SK-N-SH treated with all-trans-retinoic acid at 6 μM for 48 hours (cell line): ENCODE results near the gene GCH1.

Experiments
- ATAC-seq: fragments of 200-7000 bp; cut with Tn5 transposase; 3 replicates; pipeline ENCODE4 v1.9.1; 2020; ENCODE audit warnings: mild to moderate bottlenecking, moderate library complexity
- ARNTL ChIP-seq: fragments of 450-650 bp; formaldehyde crosslinking; IDR thresholded peaks from 2 replicates; pipeline ENCODE4 v1.5.0; 2020; ENCODE audit warnings: low read depth, mild to moderate bottlenecking, moderate library complexity, borderline replicate concordance
- BACH2 ChIP-seq: fragments of 250-450 bp; sonication (Bioruptor Pico); IDR thresholded peaks from 2 replicates; pipeline ENCODE4 v1.9.0; 2021; ENCODE audit warnings: mild to moderate bottlenecking, borderline replicate concordance
- CSDC2 ChIP-seq: fragments of 250-450 bp; sonication (Bioruptor Pico); IDR thresholded peaks from 2 replicates; pipeline ENCODE4 v1.5.0; 2020; ENCODE audit warnings: mild to moderate bottlenecking, moderate library complexity
- ESRRG ChIP-seq: fragments of 250-450 bp; sonication (Bioruptor Pico); IDR thresholded peaks from 2 replicates; pipeline ENCODE4 v1.6.1; 2021; ENCODE audit warnings: mild to moderate bottlenecking
- GLIS3 ChIP-seq: fragments of 250-450 bp; sonication (Bioruptor Pico); IDR thresholded peaks from 2 replicates; pipeline ENCODE4 v1.5.0; 2020; ENCODE audit warnings: mild to moderate bottlenecking, moderate library complexity
- OSR1 ChIP-seq: fragments of 250-450 bp; sonication (Bioruptor Pico); IDR thresholded peaks from 2 replicates; pipeline ENCODE4 v1.8.0; 2022; ENCODE audit warnings: moderate library complexity, mild to moderate bottlenecking, inconsistent platforms
- POU6F1 ChIP-seq: fragments of 250-450 bp; sonication (Bioruptor Pico); IDR thresholded peaks from 2 replicates; pipeline ENCODE4 v1.8.0; 2021; ENCODE audit warnings: low read depth, mild to moderate bottlenecking, moderate library complexity, borderline replicate concordance
- PPARA ChIP-seq: fragments of 250-450 bp; sonication (Bioruptor Pico); IDR thresholded peaks from 2 replicates; pipeline ENCODE4 v1.5.0; 2020; ENCODE audit warnings: mild to moderate bottlenecking, borderline replicate concordance
- RARB ChIP-seq: fragments of 250-450 bp; sonication (Bioruptor Pico); IDR thresholded peaks from 2 replicates; pipeline ENCODE4 v1.8.0; 2021; ENCODE audit warnings: mild to moderate bottlenecking, moderate library complexity
- SNAI2 ChIP-seq: fragments of 250-450 bp; sonication (Bioruptor Pico); IDR thresholded peaks from 2 replicates; pipeline ENCODE4 v1.5.0; 2020; ENCODE audit warnings: mild to moderate bottlenecking, moderate library complexity
- TCF4 ChIP-seq: fragments of 250-450 bp; sonication (Bioruptor Pico); IDR thresholded peaks from 2 replicates; pipeline ENCODE4 v1.8.0; 2021; ENCODE audit warnings: mild to moderate bottlenecking, moderate library complexity, borderline replicate concordance
- TOX ChIP-seq: fragments of 250-450 bp; sonication (Bioruptor Pico); IDR thresholded peaks from 2 replicates; pipeline ENCODE4 v1.8.0; 2021; ENCODE audit warnings: mild to moderate bottlenecking, moderate library complexity, borderline replicate concordance
- TSHZ2 ChIP-seq: fragments of 250-450 bp; sonication (Bioruptor Pico); IDR thresholded peaks from 2 replicates; pipeline ENCODE4 v1.5.0; 2020; ENCODE audit warnings: mild to moderate bottlenecking, moderate library complexity
- ZC3H10 ChIP-seq: fragments of 250-450 bp; sonication (Bioruptor Pico); IDR thresholded peaks from 2 replicates; pipeline ENCODE4 v1.5.1; 2021; ENCODE audit warnings: mild to moderate bottlenecking, moderate library complexity
- ZFP3 ChIP-seq: fragments of 250-450 bp; sonication (Bioruptor Pico); IDR thresholded peaks from 2 replicates; pipeline ENCODE4 v1.5.0; 2020; ENCODE audit warnings: mild to moderate bottlenecking, moderate library complexity
- ZFP30 ChIP-seq: fragments of 450-650 bp; formaldehyde crosslinking; IDR thresholded peaks from 2 replicates; pipeline ENCODE4 v1.5.0; 2022; ENCODE audit warnings: mild to moderate bottlenecking, moderate library complexity
- ZNF565 ChIP-seq: fragments of 450-650 bp; formaldehyde crosslinking; conservative IDR thresholded peaks from 2 replicates; pipeline ENCODE4 v1.5.0; 2020; ENCODE audit warnings: low read depth, mild to moderate bottlenecking, moderate library complexity
- ZNF70 ChIP-seq: fragments of 450-650 bp; formaldehyde crosslinking; IDR thresholded peaks from 2 replicates; pipeline ENCODE4 v1.5.0; 2020; ENCODE audit warnings: mild to moderate bottlenecking, moderate library complexity
- ZNF8 ChIP-seq: fragments of 450-650 bp; formaldehyde crosslinking; IDR thresholded peaks from 2 replicates; pipeline ENCODE4 v1.5.0; 2020; ENCODE audit warnings: mild to moderate bottlenecking, moderate library complexity
- TF ChIP-seq, protein P1 (sequence below): fragments of 250-450 bp; sonication (Bioruptor Pico); IDR thresholded peaks from 2 replicates; pipeline ENCODE4 v1.8.0; 2020; ENCODE audit warnings: mild to moderate bottlenecking, moderate library complexity, borderline replicate concordance
- TF ChIP-seq, protein P2 (sequence below): fragments of 250-450 bp; sonication (Bioruptor Pico); IDR thresholded peaks from 2 replicates; pipeline ENCODE4 v1.5.1; 2021; ENCODE audit warnings: mild to moderate bottlenecking, moderate library complexity

GCH1 gene

DNA sequence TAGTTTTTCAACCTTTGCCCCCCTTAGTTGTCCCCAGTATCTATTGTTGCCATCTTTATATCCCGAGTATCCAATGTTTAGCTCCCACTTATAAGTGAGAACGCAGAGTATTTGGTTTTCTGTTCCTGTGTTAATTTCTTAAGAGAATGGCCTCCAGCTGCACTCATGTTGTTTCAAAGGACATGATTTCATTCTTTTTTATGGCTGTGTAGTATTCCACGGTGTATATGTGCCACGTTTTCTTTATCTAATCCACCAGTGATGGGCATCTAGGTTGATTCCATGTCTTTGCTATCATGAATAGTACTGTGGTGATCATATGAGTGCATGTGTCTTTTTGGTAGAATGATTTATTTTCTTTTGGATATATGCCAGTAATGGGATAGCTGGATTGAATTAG is 72.0 kb downstream of the GCH1 start:
- no peak for ATAC-seq
- no peak for TF ChIP-seq ZNF70 (CRISPR knock-in tag)
- no peak for TF ChIP-seq ZFP30 (CRISPR knock-in tag)
- TF ChIP-seq SNAI2: no peak
- no peak for TF ChIP-seq POU6F1 (CRISPR knock-in tag)
- no peak for TF ChIP-seq BACH2
- TF ChIP-seq, protein P1, sequence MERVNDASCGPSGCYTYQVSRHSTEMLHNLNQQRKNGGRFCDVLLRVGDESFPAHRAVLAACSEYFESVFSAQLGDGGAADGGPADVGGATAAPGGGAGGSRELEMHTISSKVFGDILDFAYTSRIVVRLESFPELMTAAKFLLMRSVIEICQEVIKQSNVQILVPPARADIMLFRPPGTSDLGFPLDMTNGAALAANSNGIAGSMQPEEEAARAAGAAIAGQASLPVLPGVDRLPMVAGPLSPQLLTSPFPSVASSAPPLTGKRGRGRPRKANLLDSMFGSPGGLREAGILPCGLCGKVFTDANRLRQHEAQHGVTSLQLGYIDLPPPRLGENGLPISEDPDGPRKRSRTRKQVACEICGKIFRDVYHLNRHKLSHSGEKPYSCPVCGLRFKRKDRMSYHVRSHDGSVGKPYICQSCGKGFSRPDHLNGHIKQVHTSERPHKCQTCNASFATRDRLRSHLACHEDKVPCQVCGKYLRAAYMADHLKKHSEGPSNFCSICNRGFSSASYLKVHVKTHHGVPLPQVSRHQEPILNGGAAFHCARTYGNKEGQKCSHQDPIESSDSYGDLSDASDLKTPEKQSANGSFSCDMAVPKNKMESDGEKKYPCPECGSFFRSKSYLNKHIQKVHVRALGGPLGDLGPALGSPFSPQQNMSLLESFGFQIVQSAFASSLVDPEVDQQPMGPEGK (CRISPR knock-in tag): no peak
- no peak for TF ChIP-seq ZNF565 (CRISPR knock-in tag)
- no peak for TF ChIP-seq ARNTL (CRISPR knock-in tag)
- no peak for TF ChIP-seq ZNF8 (CRISPR knock-in tag)
- TF ChIP-seq PPARA: no peak
- no peak for TF ChIP-seq OSR1 (CRISPR knock-in tag)
- no peak for TF ChIP-seq ZFP3
- no peak for TF ChIP-seq TSHZ2
- no peak for TF ChIP-seq GLIS3 (CRISPR knock-in tag)
- TF ChIP-seq RARB (CRISPR knock-in tag): no peak
- TF ChIP-seq ESRRG (CRISPR knock-in tag): no peak
- no peak for TF ChIP-seq TCF4 (CRISPR knock-in tag)
- TF ChIP-seq, protein P2, sequence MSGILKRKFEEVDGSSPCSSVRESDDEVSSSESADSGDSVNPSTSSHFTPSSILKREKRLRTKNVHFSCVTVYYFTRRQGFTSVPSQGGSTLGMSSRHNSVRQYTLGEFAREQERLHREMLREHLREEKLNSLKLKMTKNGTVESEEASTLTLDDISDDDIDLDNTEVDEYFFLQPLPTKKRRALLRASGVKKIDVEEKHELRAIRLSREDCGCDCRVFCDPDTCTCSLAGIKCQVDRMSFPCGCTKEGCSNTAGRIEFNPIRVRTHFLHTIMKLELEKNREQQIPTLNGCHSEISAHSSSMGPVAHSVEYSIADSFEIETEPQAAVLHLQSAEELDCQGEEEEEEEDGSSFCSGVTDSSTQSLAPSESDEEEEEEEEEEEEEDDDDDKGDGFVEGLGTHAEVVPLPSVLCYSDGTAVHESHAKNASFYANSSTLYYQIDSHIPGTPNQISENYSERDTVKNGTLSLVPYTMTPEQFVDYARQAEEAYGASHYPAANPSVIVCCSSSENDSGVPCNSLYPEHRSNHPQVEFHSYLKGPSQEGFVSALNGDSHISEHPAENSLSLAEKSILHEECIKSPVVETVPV (CRISPR knock-in tag): no peak

- TF ChIP-seq TOX (CRISPR knock-in tag) (no peak), ZNF565 (CRISPR knock-in tag) (no peak), ESRRG (CRISPR knock-in tag) (no peak), PPARA (no peak), OSR1 (CRISPR knock-in tag) (no peak)
- TF ChIP-seq, protein P1 (CRISPR knock-in tag): no peak
- no peak for ATAC-seq
These were observed 73.0 kb downstream of the GCH1 start for GRCh38 chr14:54829486-54830224.

GRCh38 chr14:54828037-54828436 is 74.6 kb downstream of the GCH1 start:
- no peak for ATAC-seq
- no peak for TF ChIP-seq PPARA
- TF ChIP-seq TOX (CRISPR knock-in tag): no peak
- no peak for TF ChIP-seq TCF4 (CRISPR knock-in tag)
- no peak for TF ChIP-seq TSHZ2
- TF ChIP-seq RARB (CRISPR knock-in tag): no peak
- no peak for TF ChIP-seq ZFP3
- no peak for TF ChIP-seq ZNF565 (CRISPR knock-in tag)
- TF ChIP-seq ZNF8 (CRISPR knock-in tag): no peak
- no peak for TF ChIP-seq ESRRG (CRISPR knock-in tag)
- no peak for TF ChIP-seq OSR1 (CRISPR knock-in tag)
- no peak for TF ChIP-seq ZC3H10 (CRISPR knock-in tag)
- no peak for TF ChIP-seq CSDC2 (CRISPR knock-in tag)
- TF ChIP-seq, protein P1 (CRISPR knock-in tag): no peak
- no peak for TF ChIP-seq ZFP30 (CRISPR knock-in tag)
